ENCODE data around the gene RAF1.

DNA sequence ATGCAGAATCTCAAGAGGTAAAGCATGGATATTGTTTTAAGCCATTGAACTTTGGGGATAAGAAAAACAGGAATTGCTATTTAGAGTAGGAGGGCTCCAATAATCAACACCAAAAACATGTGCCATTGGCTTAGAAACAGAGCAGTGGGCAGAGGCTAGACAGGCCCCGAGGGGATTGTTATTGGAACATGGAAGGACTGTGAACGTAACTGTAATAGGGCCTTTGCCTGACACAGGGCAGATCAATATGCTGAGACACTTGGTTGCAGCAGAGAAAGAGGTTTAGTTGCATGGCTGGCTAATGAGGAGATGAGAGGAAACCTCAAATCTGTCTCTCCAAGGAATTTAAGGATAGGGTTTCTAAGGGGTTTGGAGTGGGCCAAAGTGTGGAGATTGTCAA lies 36.9 kb upstream of the RAF1 start:
- TF ChIP-seq SIN3A (IDR thresholded peaks at IDR 0.05; ENCODE audit: borderline replicate concordance, insufficient read depth, low read depth, low read length) (no peak), CTCF (IDR thresholded peaks at IDR 0.05) (no peak), POLR2AphosphoS5 (IDR thresholded peaks at IDR 0.05; ENCODE audit: low read depth, low read length) (no peak)
- TF ChIP-seq, protein P1, sequence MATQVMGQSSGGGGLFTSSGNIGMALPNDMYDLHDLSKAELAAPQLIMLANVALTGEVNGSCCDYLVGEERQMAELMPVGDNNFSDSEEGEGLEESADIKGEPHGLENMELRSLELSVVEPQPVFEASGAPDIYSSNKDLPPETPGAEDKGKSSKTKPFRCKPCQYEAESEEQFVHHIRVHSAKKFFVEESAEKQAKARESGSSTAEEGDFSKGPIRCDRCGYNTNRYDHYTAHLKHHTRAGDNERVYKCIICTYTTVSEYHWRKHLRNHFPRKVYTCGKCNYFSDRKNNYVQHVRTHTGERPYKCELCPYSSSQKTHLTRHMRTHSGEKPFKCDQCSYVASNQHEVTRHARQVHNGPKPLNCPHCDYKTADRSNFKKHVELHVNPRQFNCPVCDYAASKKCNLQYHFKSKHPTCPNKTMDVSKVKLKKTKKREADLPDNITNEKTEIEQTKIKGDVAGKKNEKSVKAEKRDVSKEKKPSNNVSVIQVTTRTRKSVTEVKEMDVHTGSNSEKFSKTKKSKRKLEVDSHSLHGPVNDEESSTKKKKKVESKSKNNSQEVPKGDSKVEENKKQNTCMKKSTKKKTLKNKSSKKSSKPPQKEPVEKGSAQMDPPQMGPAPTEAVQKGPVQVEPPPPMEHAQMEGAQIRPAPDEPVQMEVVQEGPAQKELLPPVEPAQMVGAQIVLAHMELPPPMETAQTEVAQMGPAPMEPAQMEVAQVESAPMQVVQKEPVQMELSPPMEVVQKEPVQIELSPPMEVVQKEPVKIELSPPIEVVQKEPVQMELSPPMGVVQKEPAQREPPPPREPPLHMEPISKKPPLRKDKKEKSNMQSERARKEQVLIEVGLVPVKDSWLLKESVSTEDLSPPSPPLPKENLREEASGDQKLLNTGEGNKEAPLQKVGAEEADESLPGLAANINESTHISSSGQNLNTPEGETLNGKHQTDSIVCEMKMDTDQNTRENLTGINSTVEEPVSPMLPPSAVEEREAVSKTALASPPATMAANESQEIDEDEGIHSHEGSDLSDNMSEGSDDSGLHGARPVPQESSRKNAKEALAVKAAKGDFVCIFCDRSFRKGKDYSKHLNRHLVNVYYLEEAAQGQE (IDR thresholded peaks at IDR 0.05; ENCODE audit: insufficient read depth in 1 of 2, low read depth in 2 of 2, low read length in 1 of 2), result no peak
